ENCODE measurements around the gene SEPTIN5.

Gene SEPTIN5

GRCh38 chr22:19730655-19731360, 16.5 kb downstream of the SEPTIN5 start:
- FAIRE-seq (peak; percentile 83), DNase-seq (ENCODE audit: extremely low spot score, insufficient read length, low read depth) (peak; percentile 71)

GRCh38 chr22:19731361-19732135, 17.2 kb downstream of the SEPTIN5 start:
- DNase-seq (ENCODE audit: extremely low spot score, insufficient read length, low read depth) (no peak), FAIRE-seq (no peak)

GRCh38 chr22:19732403-19733113, 18.3 kb downstream of the SEPTIN5 start:
- DNase-seq (ENCODE audit: extremely low spot score, insufficient read length, low read depth), result no peak
- FAIRE-seq, result no peak

GRCh38 chr22:19733755-19734154, 19.5 kb downstream of the SEPTIN5 start:
- DNase-seq (ENCODE audit: extremely low spot score, insufficient read length, low read depth), result no peak
- no peak for FAIRE-seq

GRCh38 chr22:19734163-19734562, 19.9 kb downstream of the SEPTIN5 start:
- DNase-seq (ENCODE audit: extremely low spot score, insufficient read length, low read depth) (no peak), FAIRE-seq (no peak)

- no peak for FAIRE-seq
- no peak for DNase-seq (ENCODE audit: extremely low spot score, insufficient read length, low read depth)
Measured at GRCh38 chr22:19734837-19735382, 20.6 kb downstream of the SEPTIN5 start.

- FAIRE-seq (no peak), DNase-seq (ENCODE audit: extremely low spot score, insufficient read length, low read depth) (no peak)
Measured at GRCh38 chr22:19735665-19736510, 21.6 kb downstream of the SEPTIN5 start.

GRCh38 chr22:19737846-19738663, 23.8 kb downstream of the SEPTIN5 start:
- FAIRE-seq, result no peak

GRCh38 chr22:19738664-19739447, 24.6 kb downstream of the SEPTIN5 start:
- FAIRE-seq, result no peak
- DNase-seq (ENCODE audit: extremely low spot score, insufficient read length, low read depth), result no peak

More at GRCh38 chr22:19737846-19738663, 23.8 kb downstream of the SEPTIN5 start:
- no peak for DNase-seq (ENCODE audit: extremely low spot score, insufficient read length, low read depth)

GRCh38 chr22:19739448-19739895, 25.2 kb downstream of the SEPTIN5 start:
- no peak for DNase-seq (ENCODE audit: extremely low spot score, insufficient read length, low read depth)
- no peak for FAIRE-seq

- FAIRE-seq (no peak), DNase-seq (ENCODE audit: extremely low spot score, insufficient read length, low read depth) (no peak)
Measured at GRCh38 chr22:19739911-19740449, 25.7 kb downstream of the SEPTIN5 start.

- FAIRE-seq (no peak), DNase-seq (ENCODE audit: extremely low spot score, insufficient read length, low read depth) (no peak)
Measured at GRCh38 chr22:19740586-19740985, 26.3 kb downstream of the SEPTIN5 start.

GRCh38 chr22:19741053-19741452, 26.8 kb downstream of the SEPTIN5 start:
- DNase-seq (ENCODE audit: extremely low spot score, insufficient read length, low read depth), result no peak
- FAIRE-seq, result no peak

- DNase-seq (ENCODE audit: extremely low spot score, insufficient read length, low read depth) (no peak), FAIRE-seq (no peak)
Measured at GRCh38 chr22:19742160-19743066, 28.1 kb downstream of the SEPTIN5 start.

GRCh38 chr22:19743081-19743480, 28.8 kb downstream of the SEPTIN5 start:
- FAIRE-seq, result no peak
- no peak for DNase-seq (ENCODE audit: extremely low spot score, insufficient read length, low read depth)

- no peak for FAIRE-seq
- no peak for DNase-seq (ENCODE audit: extremely low spot score, insufficient read length, low read depth)
Measured at GRCh38 chr22:19743651-19744050, 29.3 kb downstream of the SEPTIN5 start.

Measured in GM18507 (cell line).